DND-41 (cell line): ENCODE results near the gene TAF10.
A peak's percentile ranks its signal among the peaks of the same experiment; 100 is the strongest.

Experiments
- ATAC-seq: fragments of 200-7000 bp; cut with Tn5 transposase; 3 replicates; pipeline ENCODE4 v1.9.1; 2021; ENCODE audit warnings: low read depth; ENCODE audit not compliant: insufficient read depth
- DNase-seq: peaks from one replicate; pipeline ENCODE4 v3.0.0-alpha.2; 2020
- H2AFZ ChIP-seq: 2 replicates; pipeline ENCODE4 v1.6.0; 2012; ENCODE audit warnings: low read depth, low read length
- H3K27ac ChIP-seq: 2 replicates; pipeline ENCODE4 v1.5.1; 2012; ENCODE audit warnings: low read length, inconsistent platforms
- H3K27me3 ChIP-seq: fragments of 200-600 bp; sonication (generic); 2 replicates; pipeline ENCODE4 v1.6.0; 2012; ENCODE audit warnings: low read length, mild to moderate bottlenecking, inconsistent platforms; ENCODE audit not compliant: insufficient read depth, poor library complexity
- H3K36me3 ChIP-seq: 2 replicates; pipeline ENCODE4 v1.5.1; 2012; ENCODE audit warnings: low read length, inconsistent platforms; ENCODE audit not compliant: insufficient read depth
- H3K4me1 ChIP-seq: 2 replicates; pipeline ENCODE4 v1.5.1; 2012; ENCODE audit warnings: mild to moderate bottlenecking, low read length; ENCODE audit not compliant: insufficient read depth
- H3K4me2 ChIP-seq: 2 replicates; pipeline ENCODE4 v1.6.0; 2012; ENCODE audit warnings: mild to moderate bottlenecking, moderate library complexity, low read length, inconsistent platforms; ENCODE audit not compliant: insufficient read depth
- H3K4me3 ChIP-seq, 2 experiments: fragments of 200-600 bp in 1 of 2; shearing (Covaris generic) in 1 of 2; 2 replicates each; pipeline ENCODE4 v1.5.1; 2012 to 2016; ENCODE audit warnings: inconsistent platforms in 2 of 2, low read length in 2 of 2, mild to moderate bottlenecking in 2 of 2, low read depth in 1 of 2, moderate library complexity in 1 of 2
- H3K79me2 ChIP-seq: 2 replicates; pipeline ENCODE4 v1.6.0; 2012; ENCODE audit warnings: low read length, inconsistent platforms; ENCODE audit not compliant: insufficient read depth
- H3K9ac ChIP-seq: 2 replicates; pipeline ENCODE4 v1.6.0; 2012; ENCODE audit warnings: low read depth, mild to moderate bottlenecking, inconsistent platforms, low read length, moderate library complexity
- H3K9me3 ChIP-seq: 2 replicates; pipeline ENCODE4 v1.5.1; 2012; ENCODE audit warnings: low read length, moderate library complexity, mild to moderate bottlenecking, inconsistent platforms; ENCODE audit not compliant: insufficient read depth, severe bottlenecking
- H4K20me1 ChIP-seq: 2 replicates; pipeline ENCODE4 v1.6.0; 2012; ENCODE audit warnings: low read length; ENCODE audit not compliant: insufficient read depth
- CTCF ChIP-seq: IDR thresholded peaks from 2 replicates; pipeline ENCODE4 v1.5.1; 2012; ENCODE audit warnings: borderline replicate concordance, low read length, moderate library complexity, mild to moderate bottlenecking; ENCODE audit not compliant: poor library complexity, severe bottlenecking; ENCODE audit errors: extremely low read depth
- EZH2 ChIP-seq: IDR thresholded peaks from 3 replicates; pipeline ENCODE4 v1.6.1; 2012; ENCODE audit warnings: borderline replicate concordance, low read depth, mild to moderate bottlenecking, moderate library complexity, low read length, inconsistent platforms; ENCODE audit not compliant: severe bottlenecking

TAF10 gene

GRCh38 chr11:6586434-6587359 is 25.3 kb downstream of the TAF10 start:
- H3K4me1 ChIP-seq: no peaks in the 10 kb centered on the region
- H3K4me2 ChIP-seq: no peak overlapping the region
- no peaks in the 10 kb centered on the region for H3K27me3 ChIP-seq
- no peak overlapping the region for H3K9ac ChIP-seq
- H3K79me2 ChIP-seq: no peaks in the 10 kb centered on the region
- peaks cover 9% of the 10 kb centered on the region for H3K9me3 ChIP-seq
- peaks cover 4% of the 10 kb centered on the region for H3K36me3 ChIP-seq
- ATAC-seq: 0 out of 3 replicates have a peak, but pooled peaks have one; percentile 9
- no peaks in the 10 kb centered on the region for H4K20me1 ChIP-seq
- no peak overlapping the region for H2AFZ ChIP-seq
- no peak overlapping the region for H3K4me3 ChIP-seq
- no peak for TF ChIP-seq CTCF
- no peak for TF ChIP-seq EZH2
- no peak overlapping the region for H3K27ac ChIP-seq
- no peak for DNase-seq

GRCh38 chr11:6584528-6584927 is 27.5 kb downstream of the TAF10 start:
- no peaks in the 10 kb centered on the region for H3K27me3 ChIP-seq
- H3K4me2 ChIP-seq: no peak overlapping the region
- DNase-seq: no peak
- no peaks in the 10 kb centered on the region for H3K4me1 ChIP-seq
- H3K27ac ChIP-seq: no peak overlapping the region
- H4K20me1 ChIP-seq: no peaks in the 10 kb centered on the region
- no peak overlapping the region for H2AFZ ChIP-seq
- TF ChIP-seq EZH2 (no peak), CTCF (no peak)
- ATAC-seq: no peak
- H3K4me3 ChIP-seq: no peak overlapping the region
- peaks cover 9% of the 10 kb centered on the region for H3K9me3 ChIP-seq
- no peak overlapping the region for H3K9ac ChIP-seq
- no peaks in the 10 kb centered on the region for H3K79me2 ChIP-seq
- H3K36me3 ChIP-seq: peaks cover 4% of the 10 kb centered on the region

- Histone ChIP-seq H3K9ac (no peak overlapping the region), H3K4me2 (no peak overlapping the region), H3K79me2 (no peaks in the 10 kb centered on the region), H3K4me1 (no peaks in the 10 kb centered on the region), H3K36me3 (peaks cover 4% of the 10 kb centered on the region), H3K27ac (no peak overlapping the region), H3K4me3 (no peak overlapping the region), H2AFZ (no peak overlapping the region), H4K20me1 (no peaks in the 10 kb centered on the region), H3K9me3 (peaks cover 9% of the 10 kb centered on the region), H3K27me3 (no peaks in the 10 kb centered on the region)
- DNase-seq (no peak), ATAC-seq (no peak)
- no peak for TF ChIP-seq CTCF
Observed at GRCh38 chr11:6583584-6583983, 28.4 kb downstream of the TAF10 start.
